ENCODE data around the gene PKP4.

PKP4 gene

DNA sequence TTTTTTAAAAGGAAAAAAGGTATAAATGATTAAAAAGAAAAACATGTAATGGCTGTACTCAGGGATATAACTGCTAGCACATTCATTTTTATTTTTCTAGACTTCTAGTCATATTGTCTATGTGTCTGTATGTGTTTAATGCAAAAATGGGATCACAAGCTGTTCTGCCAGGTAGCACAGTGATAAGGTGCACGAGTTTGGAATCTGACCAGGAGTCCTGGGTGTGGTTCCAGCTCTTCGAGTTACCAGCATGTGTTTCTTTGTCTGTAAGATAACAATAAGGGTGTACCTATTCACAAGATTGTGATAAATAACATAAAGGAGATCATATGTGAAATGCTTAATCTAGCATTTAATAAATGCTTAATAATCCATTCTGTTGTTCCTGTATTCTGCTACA lies 145.3 kb downstream of the PKP4 start:
- Mint-ChIP-seq H3K4me3 (no peak overlapping the region), H3K27me3 (no peaks in the 10 kb centered on the region), H3K27ac (no peak overlapping the region), H3K9me3 (ENCODE audit: low read depth) (no peaks in the 10 kb centered on the region), H3K4me1 (ENCODE audit: low read depth) (no peaks in the 10 kb centered on the region), H3K36me3 (peaks cover 8% of the 10 kb centered on the region)

DNA sequence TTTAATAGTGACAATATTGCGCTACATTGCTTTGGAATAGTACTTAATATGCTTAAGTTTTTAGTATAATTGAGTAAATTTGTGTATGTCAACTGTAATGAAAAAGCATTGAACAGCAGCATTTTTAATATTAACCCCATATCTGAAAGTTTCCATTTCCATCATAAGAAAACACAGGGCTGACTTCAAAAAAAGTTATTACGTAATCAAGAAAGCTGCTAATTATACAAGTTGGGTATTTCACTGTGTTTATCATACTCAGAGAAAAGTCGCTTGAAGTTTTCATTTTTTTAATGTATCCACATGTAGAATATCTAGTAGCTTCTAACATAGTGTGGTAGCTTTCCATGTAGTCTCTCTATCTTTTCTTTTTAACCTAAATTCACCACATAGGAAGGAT lies 146.5 kb downstream of the PKP4 start:
- Mint-ChIP-seq H3K27ac (no peak overlapping the region), H3K4me1 (ENCODE audit: low read depth) (no peaks in the 10 kb centered on the region), H3K4me3 (no peak overlapping the region), H3K36me3 (peaks cover 8% of the 10 kb centered on the region), H3K27me3 (no peaks in the 10 kb centered on the region), H3K9me3 (ENCODE audit: low read depth) (no peaks in the 10 kb centered on the region)

DNA sequence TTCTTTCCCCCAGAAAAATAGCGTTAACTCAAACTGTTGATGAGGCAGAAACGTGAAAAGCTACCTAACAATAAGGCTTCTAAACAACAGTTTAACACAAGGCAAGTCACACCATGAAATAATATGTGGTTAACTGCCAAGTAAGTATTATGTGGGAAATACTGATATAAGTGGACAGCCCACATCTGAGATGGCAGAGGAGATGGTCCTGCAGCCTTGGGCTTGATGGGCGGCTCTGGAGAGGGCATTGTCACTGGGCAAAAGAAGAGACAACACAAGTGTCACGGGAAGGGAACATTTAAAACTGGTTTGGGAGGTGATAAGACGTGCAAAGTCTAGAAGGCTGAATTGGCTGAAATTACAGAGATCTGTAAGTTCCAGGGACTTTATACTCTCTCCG lies 147.2 kb downstream of the PKP4 start:
- Mint-ChIP-seq H3K4me3 (no peak overlapping the region), H3K27me3 (no peaks in the 10 kb centered on the region), H3K27ac (no peak overlapping the region)

DNA sequence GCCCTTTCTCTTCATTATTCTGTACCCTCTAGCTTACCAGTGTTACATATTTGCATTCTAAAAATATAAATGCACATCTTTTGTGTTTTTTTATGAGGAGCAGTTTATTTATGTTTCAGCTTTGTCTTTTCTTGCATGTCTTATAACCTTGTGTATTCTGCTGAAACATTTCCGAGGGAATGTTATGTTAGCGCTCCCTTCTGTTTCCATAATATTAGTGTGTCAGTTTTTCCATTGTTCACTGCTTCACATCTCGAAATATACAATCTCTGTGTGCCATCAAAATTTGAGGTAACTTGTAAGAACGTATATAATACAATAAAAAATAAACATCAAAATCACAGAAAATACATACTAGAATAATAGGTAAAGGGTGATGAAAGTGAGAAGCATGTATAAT lies 153.3 kb downstream of the PKP4 start:
- Mint-ChIP-seq H3K36me3 (no peaks in the 10 kb centered on the region), H3K4me3 (no peak overlapping the region), H3K9me3 (ENCODE audit: low read depth) (no peaks in the 10 kb centered on the region), H3K27me3 (no peaks in the 10 kb centered on the region), H3K4me1 (ENCODE audit: low read depth) (no peaks in the 10 kb centered on the region), H3K27ac (no peak overlapping the region)

More for the DNA sequence above, 147.2 kb downstream of the PKP4 start:
- H3K36me3 Mint-ChIP-seq: peaks cover 6% of the 10 kb centered on the region
- H3K9me3 Mint-ChIP-seq (ENCODE audit: low read depth): no peaks in the 10 kb centered on the region
- H3K4me1 Mint-ChIP-seq (ENCODE audit: low read depth): no peaks in the 10 kb centered on the region

DNA sequence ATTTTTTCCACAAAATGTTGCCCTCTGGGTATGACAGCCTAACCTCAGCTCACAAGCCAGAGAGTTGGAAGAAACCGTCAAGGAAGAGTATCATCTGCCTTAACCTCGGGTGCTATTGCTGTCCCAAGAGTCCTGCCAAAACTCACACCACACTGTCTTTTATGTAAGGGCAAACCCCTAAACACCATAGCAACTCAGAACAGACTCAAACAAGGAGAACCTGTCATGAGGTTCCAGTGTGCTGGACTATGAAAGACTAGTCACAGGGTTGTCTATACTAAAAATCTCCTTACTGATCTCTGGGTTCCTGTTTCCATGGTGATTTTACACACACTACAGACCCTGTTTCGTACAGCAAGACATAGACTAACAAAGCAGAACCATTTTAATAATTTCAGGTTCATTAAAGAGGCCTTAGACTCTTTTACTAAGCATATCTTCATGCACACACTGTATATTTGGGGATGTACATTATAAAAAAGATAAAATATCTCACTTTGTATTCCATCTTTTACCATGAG lies 159.8 kb downstream of the PKP4 start:
- Mint-ChIP-seq H3K9me3 (ENCODE audit: low read depth) (no peaks in the 10 kb centered on the region), H3K27me3 (no peaks in the 10 kb centered on the region), H3K36me3 (peaks cover 2% of the 10 kb centered on the region), H3K27ac (no peak overlapping the region), H3K4me3 (no peak overlapping the region), H3K4me1 (ENCODE audit: low read depth) (no peaks in the 10 kb centered on the region)

GRCh38 chr2:158618891-158619490 lies 162.2 kb downstream of the PKP4 start:
- H3K27ac Mint-ChIP-seq: no peak overlapping the region
- no peak overlapping the region for H3K4me3 Mint-ChIP-seq
- no peaks in the 10 kb centered on the region for H3K27me3 Mint-ChIP-seq
- no peaks in the 10 kb centered on the region for H3K9me3 Mint-ChIP-seq (ENCODE audit: low read depth)
- no peaks in the 10 kb centered on the region for H3K4me1 Mint-ChIP-seq (ENCODE audit: low read depth)
- peaks cover 2% of the 10 kb centered on the region for H3K36me3 Mint-ChIP-seq

DNA sequence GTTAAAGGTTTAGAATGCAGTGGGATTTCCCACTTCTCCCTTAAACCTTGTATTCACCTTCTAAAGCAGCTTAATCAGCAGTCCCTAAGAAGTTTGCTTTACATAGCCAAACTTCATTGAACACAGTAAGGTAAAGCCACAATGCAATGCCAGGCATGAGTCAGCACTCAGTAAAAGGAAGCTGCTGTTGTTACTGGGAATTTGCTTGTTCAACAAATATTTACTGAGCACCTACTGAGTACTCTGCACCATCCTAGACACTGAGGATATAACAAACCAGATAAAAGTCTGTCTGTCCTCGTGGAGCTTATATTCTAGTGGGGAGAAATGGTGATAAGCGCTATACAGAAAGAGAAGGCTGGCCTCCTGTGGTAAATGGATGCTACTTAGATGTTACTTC lies 162.7 kb downstream of the PKP4 start:
- Mint-ChIP-seq H3K36me3 (peaks cover 4% of the 10 kb centered on the region), H3K27ac (no peak overlapping the region), H3K4me1 (ENCODE audit: low read depth) (no peaks in the 10 kb centered on the region), H3K9me3 (ENCODE audit: low read depth) (no peaks in the 10 kb centered on the region), H3K27me3 (no peaks in the 10 kb centered on the region), H3K4me3 (no peak overlapping the region)

DNA sequence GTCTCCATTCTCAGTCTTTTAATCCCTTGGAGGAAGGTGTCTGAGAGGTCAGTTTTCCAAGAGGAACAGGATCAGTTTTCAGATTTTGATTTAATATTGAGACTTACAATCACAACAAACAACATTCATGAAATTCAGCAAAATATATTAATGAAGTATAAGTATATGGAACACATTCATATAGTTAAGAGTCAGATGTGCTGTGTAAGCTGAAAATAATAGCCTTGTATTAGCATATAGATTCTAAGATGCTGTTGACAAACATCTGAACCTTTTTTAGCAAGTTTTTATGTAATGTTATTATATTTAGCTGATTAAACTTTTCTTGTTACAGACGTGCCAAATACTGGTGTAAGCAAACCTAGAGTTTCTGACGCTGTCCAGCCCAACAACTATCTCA lies 163.9 kb downstream of the PKP4 start:
- peaks cover 6% of the 10 kb centered on the region for H3K36me3 Mint-ChIP-seq
- H3K4me1 Mint-ChIP-seq (ENCODE audit: low read depth): no peaks in the 10 kb centered on the region
- no peak overlapping the region for H3K4me3 Mint-ChIP-seq
- no peaks in the 10 kb centered on the region for H3K9me3 Mint-ChIP-seq (ENCODE audit: low read depth)
- H3K27me3 Mint-ChIP-seq: no peaks in the 10 kb centered on the region
- H3K27ac Mint-ChIP-seq: no peak overlapping the region

DNA sequence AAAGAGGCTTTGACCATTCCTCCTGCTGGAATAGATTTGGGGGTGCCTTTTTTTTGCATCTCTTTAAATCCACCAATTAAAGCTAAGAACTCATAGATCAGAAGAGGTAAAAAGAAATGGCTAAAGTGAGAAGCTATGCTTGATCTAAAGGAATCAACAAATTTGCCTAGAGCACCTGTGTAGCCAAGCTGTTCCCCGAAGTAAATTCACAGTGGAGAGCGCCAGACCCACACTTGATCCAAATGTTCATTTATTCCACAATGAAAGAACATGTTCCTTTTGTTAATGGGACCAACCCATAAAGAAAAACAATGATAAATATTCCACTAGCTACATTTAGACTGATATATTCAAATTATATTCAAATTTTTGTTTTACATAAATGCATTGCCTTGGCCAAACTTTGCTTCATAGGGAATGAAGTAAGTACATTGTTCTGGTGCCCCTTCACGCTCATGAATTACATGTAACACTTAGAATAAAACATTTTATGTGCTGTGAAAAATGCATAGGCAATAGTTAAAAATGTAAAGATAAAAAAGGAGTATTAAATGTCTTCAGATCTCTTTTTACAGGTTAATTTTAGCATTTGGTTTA lies 167.4 kb downstream of the PKP4 start:
- Mint-ChIP-seq H3K4me3 (no peak overlapping the region), H3K27me3 (no peaks in the 10 kb centered on the region), H3K36me3 (peaks cover 6% of the 10 kb centered on the region), H3K27ac (no peak overlapping the region), H3K4me1 (ENCODE audit: low read depth) (no peaks in the 10 kb centered on the region), H3K9me3 (ENCODE audit: low read depth) (no peaks in the 10 kb centered on the region)

DNA sequence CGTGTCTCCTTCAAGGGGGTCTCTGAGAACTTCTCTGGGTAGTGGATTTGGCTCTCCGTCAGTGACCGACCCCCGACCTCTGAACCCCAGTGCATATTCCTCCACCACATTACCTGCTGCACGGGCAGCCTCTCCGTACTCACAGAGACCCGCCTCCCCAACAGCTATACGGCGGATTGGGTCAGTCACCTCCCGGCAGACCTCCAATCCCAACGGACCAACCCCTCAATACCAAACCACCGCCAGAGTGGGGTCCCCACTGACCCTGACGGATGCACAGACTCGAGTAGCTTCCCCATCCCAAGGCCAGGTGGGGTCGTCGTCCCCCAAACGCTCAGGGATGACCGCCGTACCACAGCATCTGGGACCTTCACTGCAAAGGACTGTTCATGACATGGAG lies 168.2 kb downstream of the PKP4 start:
- H3K27me3 Mint-ChIP-seq: no peaks in the 10 kb centered on the region
- peaks cover 8% of the 10 kb centered on the region for H3K36me3 Mint-ChIP-seq
- no peaks in the 10 kb centered on the region for H3K4me1 Mint-ChIP-seq (ENCODE audit: low read depth)
- no peaks in the 10 kb centered on the region for H3K9me3 Mint-ChIP-seq (ENCODE audit: low read depth)
- no peak overlapping the region for H3K4me3 Mint-ChIP-seq
- H3K27ac Mint-ChIP-seq: no peak overlapping the region

DNA sequence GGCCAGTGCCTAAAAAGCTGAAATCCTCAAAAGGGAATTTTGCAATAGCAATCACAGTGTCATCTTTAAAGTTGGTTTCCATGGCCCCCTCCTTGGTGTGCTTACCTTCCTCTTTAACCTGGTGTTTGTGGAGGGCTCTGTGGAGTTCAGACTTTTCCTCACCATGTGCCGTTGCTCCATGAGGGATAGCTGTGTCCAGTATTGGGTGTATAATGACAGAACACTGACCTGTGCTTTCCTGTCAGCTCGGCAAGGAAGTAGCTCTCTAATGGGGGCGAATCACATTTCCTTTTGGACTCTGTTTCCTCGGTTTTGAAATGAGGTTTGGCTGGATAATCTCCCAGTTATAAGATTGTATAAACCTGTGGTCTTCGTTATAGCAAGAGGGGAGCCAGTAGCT lies 172.4 kb downstream of the PKP4 start:
- Mint-ChIP-seq H3K27me3 (no peaks in the 10 kb centered on the region), H3K27ac (no peak overlapping the region), H3K36me3 (peaks cover 21% of the 10 kb centered on the region), H3K9me3 (ENCODE audit: low read depth) (no peaks in the 10 kb centered on the region), H3K4me1 (ENCODE audit: low read depth) (no peaks in the 10 kb centered on the region), H3K4me3 (no peak overlapping the region)

DNA sequence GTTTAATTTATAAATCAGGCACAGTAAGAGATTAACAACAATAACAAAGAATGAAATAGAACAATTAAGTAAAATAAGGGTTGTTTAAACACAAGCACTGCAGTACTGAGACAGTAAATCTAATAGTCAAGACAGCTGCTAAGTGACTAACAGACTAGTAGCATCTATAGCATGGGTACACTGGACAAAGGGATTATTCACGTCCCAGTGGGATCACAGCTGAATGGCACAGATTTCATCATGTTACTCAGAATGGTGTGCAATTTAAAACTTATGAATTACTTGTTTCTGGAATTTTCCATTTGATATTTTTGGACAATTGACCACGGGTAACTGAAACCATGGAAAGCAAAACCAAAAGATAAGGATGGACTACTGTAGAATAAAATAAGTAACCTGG lies 176.5 kb downstream of the PKP4 start:
- no peaks in the 10 kb centered on the region for H3K27me3 Mint-ChIP-seq
- H3K4me3 Mint-ChIP-seq: no peak overlapping the region
- H3K4me1 Mint-ChIP-seq (ENCODE audit: low read depth): peaks cover 8% of the 10 kb centered on the region
- H3K36me3 Mint-ChIP-seq: peaks cover 23% of the 10 kb centered on the region
- H3K27ac Mint-ChIP-seq: no peak overlapping the region
- no peaks in the 10 kb centered on the region for H3K9me3 Mint-ChIP-seq (ENCODE audit: low read depth)

GRCh38 chr2:158634627-158635026 lies 177.9 kb downstream of the PKP4 start:
- Mint-ChIP-seq H3K9me3 (ENCODE audit: low read depth) (no peaks in the 10 kb centered on the region), H3K4me3 (no peak overlapping the region), H3K4me1 (ENCODE audit: low read depth) (peaks cover 8% of the 10 kb centered on the region), H3K27ac (no peak overlapping the region), H3K36me3 (peaks cover 25% of the 10 kb centered on the region), H3K27me3 (no peaks in the 10 kb centered on the region)

DNA sequence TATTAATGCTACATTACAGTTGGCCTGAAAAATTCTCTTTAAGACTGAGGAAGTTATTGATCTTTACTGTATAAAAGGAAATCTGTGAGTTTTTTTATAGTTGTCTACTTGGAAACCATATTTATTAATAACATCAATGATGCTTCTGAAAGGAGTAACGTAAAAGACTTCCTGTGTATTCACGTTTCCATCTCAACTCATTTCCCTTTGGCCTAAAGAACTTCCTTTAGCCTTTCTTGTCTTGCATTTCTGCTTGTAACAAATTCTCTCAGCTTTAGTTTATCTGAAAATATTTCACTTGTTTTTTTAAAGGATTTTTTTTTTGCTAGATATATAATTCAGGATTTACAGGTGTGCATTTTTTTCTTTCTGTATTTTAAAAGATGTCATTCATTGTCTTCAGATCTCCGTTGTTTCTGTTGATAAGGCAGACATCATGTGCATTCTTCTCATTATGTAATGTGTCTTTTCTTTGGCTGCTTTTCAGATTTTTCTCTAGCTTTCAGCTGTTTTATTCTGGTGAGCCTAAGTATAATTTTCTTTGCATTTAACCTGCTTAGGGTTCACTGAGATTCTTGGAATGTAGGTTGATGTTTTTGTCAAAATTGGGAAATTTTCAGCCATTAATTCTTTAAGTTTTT lies 179.3 kb downstream of the PKP4 start:
- Mint-ChIP-seq H3K9me3 (ENCODE audit: low read depth) (no peaks in the 10 kb centered on the region), H3K4me3 (no peak overlapping the region), H3K27ac (no peak overlapping the region), H3K36me3 (peaks cover 28% of the 10 kb centered on the region), H3K4me1 (ENCODE audit: low read depth) (peaks cover 8% of the 10 kb centered on the region), H3K27me3 (no peaks in the 10 kb centered on the region)

DNA sequence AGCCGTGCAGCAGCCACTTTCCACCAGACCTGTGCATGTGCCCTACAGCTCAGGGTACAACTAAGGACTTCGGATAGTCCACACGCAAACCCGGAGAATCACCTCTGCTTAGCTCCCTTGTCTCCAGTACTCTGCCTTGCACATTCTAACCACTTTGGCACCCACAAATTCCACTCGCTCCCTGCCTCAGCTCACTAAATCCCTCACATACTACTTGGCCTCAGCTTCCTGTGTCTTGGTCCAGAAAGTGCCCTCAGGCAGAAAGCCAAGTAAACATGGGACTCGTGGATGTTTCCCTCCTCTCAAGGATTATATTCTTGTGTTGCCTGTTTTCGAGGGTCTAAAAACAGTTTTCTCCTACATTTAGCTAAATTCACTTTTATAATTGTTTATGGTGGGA lies 180.6 kb downstream of the PKP4 start:
- H3K9me3 Mint-ChIP-seq (ENCODE audit: low read depth): no peaks in the 10 kb centered on the region
- peaks cover 23% of the 10 kb centered on the region for H3K36me3 Mint-ChIP-seq
- no peak overlapping the region for H3K27ac Mint-ChIP-seq
- H3K4me1 Mint-ChIP-seq (ENCODE audit: low read depth): peaks cover 8% of the 10 kb centered on the region
- H3K27me3 Mint-ChIP-seq: no peaks in the 10 kb centered on the region
- H3K4me3 Mint-ChIP-seq: no peak overlapping the region

GRCh38 chr2:158644139-158644538 lies 187.4 kb downstream of the PKP4 start:
- Mint-ChIP-seq H3K27ac (no peak overlapping the region), H3K27me3 (no peaks in the 10 kb centered on the region), H3K4me3 (no peak overlapping the region), H3K9me3 (ENCODE audit: low read depth) (no peaks in the 10 kb centered on the region), H3K36me3 (peaks cover 14% of the 10 kb centered on the region), H3K4me1 (ENCODE audit: low read depth) (no peaks in the 10 kb centered on the region)

Data from activated naive CD8-positive, alpha-beta T cell (primary cell).